ENCODE results near the gene CHPF.
A peak's percentile ranks its signal among the peaks of the same experiment; 100 is the strongest.

CHPF gene

DNA sequence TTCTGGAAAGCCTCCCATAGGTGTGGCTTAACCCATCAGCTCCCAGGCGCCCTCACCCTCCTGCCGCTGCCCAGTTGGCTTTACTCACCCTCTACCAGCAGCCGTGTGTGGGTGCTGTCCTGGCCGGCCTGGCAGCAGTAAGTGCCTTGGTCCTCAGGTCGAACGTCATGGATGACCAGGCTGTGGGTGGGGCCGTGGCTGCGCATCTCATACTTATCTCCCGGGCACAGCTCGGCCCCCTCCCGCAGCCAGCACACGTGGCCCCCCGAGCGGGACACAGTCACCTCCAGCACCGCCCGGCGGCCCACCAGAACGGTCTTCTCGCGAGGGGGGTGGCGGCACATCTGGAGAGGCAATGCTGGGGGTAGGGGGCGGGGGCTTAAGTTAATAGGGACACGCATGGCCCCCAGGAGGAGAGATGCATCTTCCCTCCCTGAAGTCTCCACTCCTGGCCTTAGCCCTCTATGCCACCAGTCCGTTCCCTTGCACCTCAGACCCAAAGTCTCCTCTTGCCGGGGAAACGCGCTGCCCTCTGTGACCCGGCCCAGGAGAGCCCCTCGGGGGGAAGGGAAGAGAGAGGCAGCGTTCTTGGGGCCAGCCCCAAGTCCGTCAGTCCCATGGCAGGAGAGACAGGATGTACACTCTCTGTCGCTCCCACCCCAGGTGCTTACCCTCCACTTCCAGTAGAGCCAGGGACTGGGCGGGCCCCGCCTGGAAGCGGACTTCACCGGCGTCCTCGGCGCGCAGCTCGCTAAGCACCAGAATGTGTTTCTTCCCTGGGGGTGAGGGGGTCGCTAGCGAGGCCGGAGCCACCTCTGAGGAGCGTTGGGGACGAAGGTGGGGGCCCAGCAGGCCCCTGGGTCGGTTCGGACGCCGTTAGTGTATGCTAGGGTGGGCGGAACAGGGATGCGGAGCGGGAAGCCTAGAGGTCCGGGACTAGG is 8.1 kb upstream of the CHPF start:
- no peak for DNase-seq

DNA sequence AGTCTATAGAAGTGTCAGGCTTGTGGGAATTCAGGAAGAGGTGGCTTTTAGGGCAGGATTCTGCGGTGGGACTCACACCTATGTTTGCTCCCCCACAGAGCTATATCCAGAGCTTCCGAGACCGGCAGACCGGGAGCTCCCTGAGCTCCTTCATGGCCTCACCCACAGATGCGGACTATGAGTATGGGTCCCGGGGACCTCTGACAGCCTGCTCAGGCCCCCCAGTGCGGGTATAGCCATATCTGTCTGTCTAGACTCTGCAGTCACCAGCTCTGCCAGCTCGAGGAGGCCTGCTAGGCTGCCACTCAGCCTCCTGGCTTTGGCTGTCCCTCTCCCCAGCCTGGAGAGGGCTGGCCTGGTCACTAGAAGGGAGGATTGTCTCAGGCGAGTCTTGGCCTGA is 6.0 kb upstream of the CHPF start:
- no peak for DNase-seq

GRCh38 chr2:219548990-219549389 is 5.4 kb upstream of the CHPF start:
- no peak for DNase-seq

DNA sequence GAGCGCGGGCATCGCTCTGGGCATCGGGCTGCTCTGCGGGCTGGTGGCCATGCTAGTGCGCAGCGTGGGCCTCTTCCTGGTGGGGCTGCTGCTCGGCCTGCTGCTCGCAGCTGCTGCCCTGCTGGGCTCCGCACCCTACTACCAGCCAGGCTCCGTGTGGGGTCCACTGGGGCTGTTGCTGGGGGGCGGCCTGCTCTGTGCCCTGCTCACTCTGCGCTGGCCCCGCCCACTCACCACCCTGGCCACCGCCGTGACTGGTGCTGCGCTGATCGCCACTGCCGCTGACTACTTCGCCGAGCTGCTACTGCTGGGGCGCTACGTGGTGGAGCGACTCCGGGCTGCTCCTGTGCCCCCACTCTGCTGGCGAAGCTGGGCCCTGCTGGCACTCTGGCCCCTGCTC is 4.0 kb upstream of the CHPF start:
- no peak for DNase-seq

GRCh38 chr2:219545943-219546352 is 2.3 kb upstream of the CHPF start:
- DNase-seq, result no peak

- no peak for DNase-seq
Measured at GRCh38 chr2:219545295-219545942, 1.8 kb upstream of the CHPF start.

DNA sequence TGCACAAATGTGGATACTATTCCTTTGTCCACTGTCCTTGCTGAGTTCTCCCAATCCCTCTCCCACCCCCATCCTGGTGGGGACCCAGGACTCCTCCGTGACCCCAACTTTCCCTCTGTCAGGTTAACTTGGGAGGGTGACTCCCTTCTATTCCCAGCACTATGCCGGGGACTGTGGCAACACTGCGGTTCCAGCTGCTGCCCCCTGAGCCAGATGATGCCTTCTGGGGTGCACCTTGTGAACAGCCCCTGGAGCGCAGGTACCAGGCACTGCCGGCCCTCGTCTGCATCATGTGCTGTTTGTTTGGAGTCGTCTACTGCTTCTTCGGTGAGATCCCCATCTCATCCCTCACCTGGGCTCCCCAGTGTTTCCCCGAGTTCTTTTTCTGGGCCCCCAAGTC is 958 bp upstream of the CHPF start:
- DNase-seq, result no peak

DNA sequence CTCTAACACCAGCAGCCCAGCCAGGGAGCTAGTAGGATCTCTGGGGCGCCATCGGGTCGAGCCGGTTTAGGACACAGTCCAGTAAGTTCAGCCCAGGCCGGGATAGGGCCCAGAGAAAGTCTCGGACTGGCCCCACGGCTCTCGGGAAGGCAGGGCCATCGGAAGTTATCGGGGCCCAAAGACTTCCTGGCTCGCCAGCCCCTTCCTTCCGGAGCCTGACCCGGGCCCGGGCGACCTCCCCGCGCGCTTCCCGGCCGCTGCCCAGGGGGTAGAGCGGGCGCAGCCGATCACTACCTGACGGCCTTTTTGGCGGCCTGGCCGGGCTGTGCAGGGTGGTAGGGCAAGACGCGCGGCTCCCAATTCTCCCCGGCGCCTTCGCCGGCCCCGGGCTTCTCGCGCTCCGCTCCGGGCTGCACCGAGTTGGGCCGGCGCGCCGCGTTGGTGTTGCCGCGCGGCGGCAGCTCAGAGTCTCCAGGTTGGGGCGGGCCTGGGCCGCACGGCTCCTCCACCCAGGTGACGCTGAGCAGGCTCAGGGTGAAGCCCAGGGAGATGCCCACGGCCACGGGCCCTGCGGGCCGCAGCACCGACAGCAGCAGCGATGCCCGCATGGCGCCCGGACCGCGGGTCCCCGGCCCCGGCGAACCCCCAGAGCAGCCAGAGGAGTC is 546 bp downstream of the CHPF start:
- DNase-seq, result no peak

- DNase-seq, result peak; percentile 71
Measured at GRCh38 chr2:219541611-219542180, 1.9 kb downstream of the CHPF start.

DNA sequence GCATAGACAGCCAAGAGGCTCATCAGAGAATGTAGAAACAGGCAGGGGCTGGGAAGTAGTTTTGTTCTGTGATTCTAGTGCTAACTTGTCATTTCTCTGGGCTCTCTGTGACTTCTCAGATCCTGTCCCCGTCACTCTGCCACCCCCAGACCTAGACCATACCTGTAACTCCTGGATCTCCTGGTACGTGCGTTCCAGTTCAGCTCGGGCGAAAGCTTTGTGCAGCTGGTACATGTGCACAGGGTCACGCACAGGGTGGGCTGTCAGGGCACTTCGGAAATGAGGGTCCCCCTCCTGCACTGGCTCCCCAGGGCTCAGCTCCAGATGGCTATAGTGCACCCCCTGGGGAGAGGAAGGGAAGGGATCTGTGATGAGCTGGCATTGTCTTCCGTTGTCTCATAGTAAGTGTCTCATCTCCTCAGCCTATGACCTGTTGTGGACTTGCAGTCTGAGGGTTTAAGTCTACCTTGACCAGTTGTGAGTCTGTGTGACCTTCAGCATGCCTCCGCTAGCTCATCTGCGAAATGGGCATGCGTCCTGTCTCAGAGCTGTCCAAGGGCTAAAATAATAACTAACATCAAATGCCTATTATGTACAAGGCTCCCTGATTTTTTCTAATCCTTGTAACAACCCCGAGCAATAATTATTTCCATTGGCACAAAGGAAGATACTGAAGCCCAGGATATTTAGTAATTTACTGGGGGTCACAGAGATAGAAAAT is 2.7 kb downstream of the CHPF start:
- no peak for DNase-seq

- no peak for DNase-seq
Measured at GRCh38 chr2:219539926-219540678, 3.5 kb downstream of the CHPF start.

DNA sequence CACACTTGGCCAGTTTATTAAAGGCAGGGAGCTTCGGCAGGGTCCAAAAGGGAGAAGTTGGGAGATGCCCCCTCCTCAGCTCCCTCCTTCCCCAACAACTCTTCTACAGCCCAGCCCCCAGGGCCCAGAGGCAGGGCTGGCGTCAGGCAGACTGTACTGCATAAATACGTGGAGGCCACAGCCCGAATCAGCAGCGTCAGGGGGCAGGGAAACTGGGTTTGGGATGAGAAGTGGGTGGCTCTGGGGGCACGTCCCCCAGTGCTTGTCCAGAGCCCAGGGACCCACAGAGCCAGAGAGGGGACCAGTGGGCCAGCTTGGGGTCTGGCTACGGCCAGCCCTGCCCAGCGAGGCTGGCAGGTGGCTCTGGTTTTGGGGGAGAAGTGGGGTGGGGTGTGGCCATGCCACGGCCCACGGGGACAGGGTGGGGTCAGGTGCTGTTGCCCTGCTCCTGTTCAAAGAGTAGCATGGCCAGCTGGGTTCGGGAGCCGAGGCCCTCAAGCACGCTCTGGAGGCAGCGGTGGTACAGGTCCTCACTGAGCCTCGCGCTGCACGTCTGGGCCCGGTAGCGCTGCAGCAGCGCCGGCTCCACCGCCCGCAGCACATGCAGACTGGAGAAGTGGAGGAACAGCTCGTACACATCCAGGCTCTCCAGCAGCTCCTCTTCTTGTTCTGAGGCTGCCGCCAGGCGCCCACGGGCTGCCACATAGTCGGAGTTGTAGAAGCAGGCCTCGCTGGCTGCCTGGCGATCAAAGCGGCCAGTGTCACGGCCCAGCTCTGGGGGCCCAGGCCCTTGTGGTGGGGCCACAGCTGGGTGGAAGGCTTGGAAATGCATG is 4.4 kb downstream of the CHPF start:
- DNase-seq, result no peak

DNA sequence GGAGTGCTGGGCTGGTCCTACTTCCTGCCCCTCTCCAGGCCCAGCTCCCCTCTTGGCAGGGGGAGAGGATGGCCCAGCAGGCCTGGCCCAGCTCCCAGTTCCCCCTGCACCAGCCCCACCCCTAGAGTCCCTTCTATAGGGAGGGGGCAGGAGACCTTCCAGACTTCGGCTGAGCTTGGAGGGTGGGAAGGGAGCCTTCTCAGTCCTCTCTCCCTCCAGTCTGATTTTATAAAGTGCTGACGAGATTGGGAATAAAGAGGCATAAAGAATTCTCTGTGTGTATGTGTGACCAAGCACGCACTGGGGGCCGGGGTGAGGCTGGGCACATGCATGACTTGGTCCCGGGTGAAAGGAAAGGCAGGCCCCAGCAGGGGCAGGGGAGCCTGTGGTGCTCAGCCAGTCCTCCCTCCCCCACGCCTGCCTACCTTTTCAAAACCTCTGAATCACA is 5.1 kb downstream of the CHPF start:
- no peak for DNase-seq

DNA sequence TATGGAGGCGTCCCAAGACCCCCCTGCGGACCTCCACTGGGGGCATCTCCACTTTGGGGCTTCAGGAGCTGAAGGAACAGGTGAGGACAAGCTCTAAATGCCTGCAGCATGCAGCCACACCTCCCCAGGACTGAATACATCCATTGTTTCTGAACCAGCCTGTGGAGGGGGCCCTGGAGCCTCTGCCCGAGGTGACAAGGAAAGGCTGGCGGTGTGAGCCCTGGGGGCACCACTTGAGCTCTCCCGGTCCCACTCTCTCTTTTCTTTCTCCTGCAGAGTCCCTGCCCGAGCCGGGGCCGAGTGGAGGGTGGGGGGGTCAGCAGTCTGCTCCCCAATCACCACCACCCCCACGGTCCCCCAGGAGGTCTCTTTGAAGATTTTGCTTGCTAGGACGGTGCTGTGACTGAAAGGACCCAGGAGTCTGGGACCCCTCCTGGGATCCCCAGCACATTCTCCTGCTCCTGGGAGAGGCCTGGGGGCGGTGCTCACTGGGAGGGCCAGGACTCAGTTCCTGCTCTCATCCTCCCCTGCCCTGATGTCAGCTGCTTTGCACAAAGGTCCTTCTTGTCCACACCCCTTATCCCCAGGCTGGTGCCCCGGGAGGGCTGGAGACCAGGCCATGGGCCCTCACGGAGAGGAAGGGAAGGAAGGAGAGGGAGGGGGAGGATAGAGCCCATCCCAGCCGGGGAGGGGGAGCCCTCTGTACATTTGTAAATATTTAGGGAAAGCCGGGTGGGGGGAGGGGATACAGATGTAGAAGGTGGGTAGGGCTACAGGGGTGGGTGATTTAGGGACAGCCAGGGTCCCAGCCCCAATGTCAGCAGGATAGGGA is 5.7 kb downstream of the CHPF start:
- DNase-seq, result no peak

DNA sequence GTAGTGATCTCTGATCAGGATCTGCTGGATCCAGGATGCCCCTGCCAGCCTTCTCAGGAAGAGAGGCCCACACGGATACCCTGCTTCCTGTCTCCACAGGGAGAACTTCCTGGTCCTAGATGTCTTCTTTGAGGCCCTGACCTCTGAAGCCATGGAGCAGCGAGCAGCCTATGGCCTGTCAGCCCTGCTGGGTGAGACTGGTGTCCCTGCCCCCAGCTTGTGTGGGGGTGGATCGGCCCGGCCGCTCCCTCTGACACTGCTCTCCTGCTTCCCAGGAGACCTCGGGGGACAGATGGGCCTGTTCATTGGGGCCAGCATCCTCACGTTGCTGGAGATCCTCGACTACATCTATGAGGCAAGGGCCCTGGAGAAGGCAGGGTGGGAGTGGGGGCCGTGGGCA is 6.6 kb downstream of the CHPF start:
- no peak for DNase-seq

GRCh38 chr2:219536425-219536824 is 7.2 kb downstream of the CHPF start:
- DNase-seq, result no peak

GRCh38 chr2:219533930-219534661 is 9.5 kb downstream of the CHPF start:
- DNase-seq, result no peak

- DNase-seq, result no peak
Measured at GRCh38 chr2:219532378-219532649, 11.3 kb downstream of the CHPF start.

GRCh38 chr2:219531639-219532377 is 11.8 kb downstream of the CHPF start:
- DNase-seq, result no peak

All from activated gamma-delta T cell (primary cell).